Activated naive CD8-positive, alpha-beta T cell treated with anti-CD3 and anti-CD28 coated beads, Interleukin-2, amount 10 ng/mL, durations not matched to agents 7 days and 5 days (primary cell): ENCODE data around the gene JARID2. TPM values are rescaled to one million over a fixed set of nuclear protein-coding genes. Genes with fewer than 3 reads are reported as not detected.
A peak's percentile ranks its signal among the peaks of the same experiment; 100 is the strongest.

Source experiments
- ATAC-seq: fragments of 150-1000 bp; cut with Tn5 transposase; one replicate; pipeline ENCODE4 v1.10.0; 2021; ENCODE audit warnings: low read depth, moderate library complexity
- POLR2A ChIA-PET: fragments of 350-600 bp; sonication (Branson Sonifier 250); formaldehyde crosslinking; loops from one replicate; lab custom pipeline; 2021; ENCODE audit warnings: antibody characterized with exemption; lab: Charles Lee
- DNase-seq: peaks from one replicate; pipeline ENCODE4 v3.0.0; 2021
- H3K27ac Mint-ChIP-seq: one replicate; pipeline ENCODE4 v1.8.0; 2022; ENCODE audit warnings: mild to moderate bottlenecking, mixed read lengths
- H3K27me3 Mint-ChIP-seq: one replicate; pipeline ENCODE4 v1.8.0; 2022; ENCODE audit warnings: mild to moderate bottlenecking, moderate library complexity, mixed read lengths
- H3K36me3 Mint-ChIP-seq: one replicate; pipeline ENCODE4 v1.8.0; 2021; ENCODE audit warnings: mild to moderate bottlenecking, mixed read lengths
- H3K4me1 Mint-ChIP-seq: one replicate; pipeline ENCODE4 v1.8.0; 2021; ENCODE audit warnings: mixed read lengths
- H3K4me3 Mint-ChIP-seq: one replicate; pipeline ENCODE4 v1.8.0; 2022; ENCODE audit warnings: mild to moderate bottlenecking, moderate library complexity, mixed read lengths
- H3K9me3 Mint-ChIP-seq: one replicate; pipeline ENCODE4 v1.8.0; 2021; ENCODE audit warnings: mixed read lengths
- total RNA-seq, 2 experiments: library from RNA; stranded (reverse); gene quantifications; one replicate each; pipeline ENCODE4 v1.2.3, GENCODE V29; 2021

Gene JARID2
- total RNA-seq, 2 experiments from 2014 or later: 30.0 to 31.5 TPM

DNA sequence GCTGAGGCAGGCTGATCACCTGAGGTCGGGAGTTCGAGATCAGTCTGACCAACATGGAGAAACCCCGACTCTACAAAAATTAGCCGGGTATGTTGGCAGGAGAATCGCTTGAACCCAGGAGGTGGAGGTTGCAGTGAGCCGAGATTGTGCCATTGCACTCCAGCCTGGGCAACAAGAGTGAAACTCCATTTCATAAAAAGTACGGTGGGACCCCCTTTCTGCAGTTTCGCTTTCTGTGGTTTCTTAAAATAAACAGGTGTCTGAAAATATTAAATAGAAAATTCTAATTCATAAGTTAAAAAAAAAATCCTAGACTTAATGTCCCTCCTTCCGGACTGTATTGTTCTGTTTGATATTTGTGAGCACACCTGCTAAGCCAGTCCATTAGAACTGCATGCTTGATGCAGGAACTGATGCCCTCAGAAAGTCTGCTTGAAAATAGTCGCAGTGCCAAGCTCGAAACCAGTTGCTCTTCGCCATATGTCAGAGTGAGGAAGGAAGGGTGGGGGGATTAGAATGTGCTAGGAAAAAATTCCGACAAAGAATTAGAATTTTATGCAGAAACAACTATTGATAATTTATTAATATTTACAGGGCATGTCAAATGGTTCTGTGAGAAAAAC lies 85.9 kb downstream of the JARID2 start:
- Mint-ChIP-seq H3K4me3 (peak overlapping the region; percentile 63), H3K4me1 (peaks cover 71% of the 10 kb centered on the region), H3K27me3 (no peaks in the 10 kb centered on the region), H3K27ac (peak overlapping the region; percentile 66), H3K9me3 (no peaks in the 10 kb centered on the region), H3K36me3 (peaks cover 6% of the 10 kb centered on the region)
- no peak for ATAC-seq
- DNase-seq: no peak
- POLR2A ChIA-PET: no interaction called here

DNA sequence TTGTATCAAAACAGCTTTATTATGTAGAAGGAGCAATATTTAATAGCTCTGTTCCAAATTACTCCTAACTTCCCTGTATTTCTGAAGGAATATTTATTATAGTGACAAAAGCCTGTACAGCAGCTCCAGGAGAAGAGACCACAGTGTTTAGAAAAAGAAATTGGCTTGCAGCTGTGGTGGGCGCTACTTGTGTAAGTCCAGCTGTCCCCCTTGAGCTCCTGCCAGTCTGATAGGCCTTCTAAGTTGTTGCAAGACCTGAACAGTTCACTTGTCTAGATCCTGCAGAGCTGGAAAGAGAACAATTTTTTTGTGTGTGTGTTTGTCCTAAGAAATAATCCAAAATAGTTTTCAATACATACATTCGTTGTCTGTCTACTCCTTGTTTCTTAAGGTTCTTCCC lies 86.6 kb downstream of the JARID2 start:
- no peaks in the 10 kb centered on the region for H3K9me3 Mint-ChIP-seq
- H3K4me1 Mint-ChIP-seq: peaks cover 73% of the 10 kb centered on the region
- ATAC-seq: no peak
- H3K36me3 Mint-ChIP-seq: peaks cover 6% of the 10 kb centered on the region
- no peak for DNase-seq
- POLR2A ChIA-PET: interaction anchor here (0.6 to 0.8 kb wide), 2 partner anchors 12 to 56 kb away, joined by 3 read pairs; no protein-coding TSS in a partner anchor
- no peak overlapping the region for H3K27ac Mint-ChIP-seq
- H3K4me3 Mint-ChIP-seq: no peak overlapping the region
- H3K27me3 Mint-ChIP-seq: no peaks in the 10 kb centered on the region

DNA sequence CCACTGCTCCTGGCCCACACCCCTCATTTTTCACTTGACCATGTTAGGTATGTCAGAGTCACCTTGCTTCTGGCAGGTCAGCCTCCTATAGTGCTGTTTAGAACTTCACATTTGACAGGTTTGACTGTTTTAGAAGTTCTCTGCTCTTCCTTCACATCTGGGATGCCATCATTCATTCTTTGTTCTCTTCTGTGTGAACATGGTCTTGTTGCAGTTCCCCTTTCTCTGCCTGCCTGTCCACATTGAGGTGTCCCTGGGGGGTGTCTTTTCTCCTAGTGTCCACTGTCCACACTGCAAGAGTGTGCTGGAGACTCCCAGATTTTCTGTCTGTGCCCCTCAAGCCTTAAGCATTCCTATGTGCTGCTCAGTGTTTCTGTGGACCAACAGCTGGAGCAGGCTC lies 89.5 kb downstream of the JARID2 start:
- H3K36me3 Mint-ChIP-seq: peaks cover 6% of the 10 kb centered on the region
- H3K27me3 Mint-ChIP-seq: no peaks in the 10 kb centered on the region
- no peaks in the 10 kb centered on the region for H3K9me3 Mint-ChIP-seq
- H3K4me3 Mint-ChIP-seq: no peak overlapping the region
- ATAC-seq: no peak
- DNase-seq: no peak
- H3K4me1 Mint-ChIP-seq: peaks cover 60% of the 10 kb centered on the region
- H3K27ac Mint-ChIP-seq: no peak overlapping the region
- POLR2A ChIA-PET: no interaction called here

DNA sequence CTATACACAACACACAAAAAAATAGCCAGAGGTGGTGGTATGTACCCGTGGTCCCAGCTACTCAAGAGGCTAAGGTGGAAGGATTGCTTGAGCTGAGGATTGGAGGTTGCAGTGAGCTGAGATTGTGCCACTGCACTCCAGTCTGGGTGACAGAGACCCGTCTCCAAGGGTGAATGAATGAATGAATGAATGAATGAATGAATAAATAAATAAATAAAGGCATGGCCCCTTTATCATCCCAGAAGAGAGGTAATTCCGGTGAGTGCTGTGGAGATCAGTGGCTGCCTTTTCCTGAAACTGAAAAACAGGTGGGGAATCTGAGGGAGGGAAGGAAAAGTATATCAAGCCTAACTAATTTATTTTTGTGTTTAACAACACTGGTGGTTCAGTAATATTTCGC lies 90.0 kb downstream of the JARID2 start:
- H3K27me3 Mint-ChIP-seq: no peaks in the 10 kb centered on the region
- ATAC-seq (no peak), DNase-seq (no peak)
- peaks cover 61% of the 10 kb centered on the region for H3K4me1 Mint-ChIP-seq
- H3K27ac Mint-ChIP-seq: no peak overlapping the region
- POLR2A ChIA-PET: interaction anchor here (0.7 kb wide), 1 partner anchor 58 kb away, joined by 3 read pairs; no protein-coding TSS in a partner anchor
- H3K9me3 Mint-ChIP-seq: no peaks in the 10 kb centered on the region
- H3K4me3 Mint-ChIP-seq: no peak overlapping the region
- H3K36me3 Mint-ChIP-seq: peaks cover 6% of the 10 kb centered on the region

DNA sequence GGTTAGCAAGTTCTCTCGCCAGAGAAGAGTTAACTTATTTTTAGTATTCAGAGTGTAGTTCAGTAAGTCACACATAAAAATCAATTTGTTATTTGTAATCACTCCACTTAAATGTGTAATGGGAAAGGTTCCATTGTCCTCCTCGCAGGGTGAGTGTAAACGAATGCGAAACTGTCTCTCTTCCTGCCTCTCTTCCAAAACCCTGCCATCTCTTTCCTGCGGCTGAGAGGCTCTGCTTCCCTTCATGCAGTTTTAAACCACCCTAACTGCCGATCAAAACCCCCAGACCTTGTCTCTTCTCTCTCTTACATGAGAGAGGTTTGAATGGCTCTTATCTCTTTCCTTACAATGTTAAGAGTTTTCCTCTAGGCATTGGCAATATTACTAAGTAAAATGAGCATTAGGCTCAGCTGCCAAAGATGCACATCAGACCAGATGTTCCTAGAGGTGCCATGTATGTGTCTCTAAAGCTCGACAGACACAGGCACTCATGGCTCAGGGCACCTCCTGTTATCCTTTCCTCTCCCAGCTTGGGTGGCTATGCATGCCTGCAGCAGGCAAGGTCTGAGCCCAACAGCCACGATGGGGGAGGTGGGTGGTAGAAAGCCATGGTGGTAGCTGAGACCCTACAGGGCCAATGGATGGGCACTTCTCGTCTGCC lies 91.2 kb downstream of the JARID2 start:
- POLR2A ChIA-PET: no interaction called here
- Mint-ChIP-seq H3K9me3 (no peaks in the 10 kb centered on the region), H3K27ac (peak overlapping the region; percentile 68), H3K27me3 (no peaks in the 10 kb centered on the region), H3K4me3 (peak overlapping the region; percentile 61), H3K36me3 (peaks cover 5% of the 10 kb centered on the region), H3K4me1 (peaks cover 62% of the 10 kb centered on the region)
- DNase-seq: no peak
- peak; percentile 2 for ATAC-seq

DNA sequence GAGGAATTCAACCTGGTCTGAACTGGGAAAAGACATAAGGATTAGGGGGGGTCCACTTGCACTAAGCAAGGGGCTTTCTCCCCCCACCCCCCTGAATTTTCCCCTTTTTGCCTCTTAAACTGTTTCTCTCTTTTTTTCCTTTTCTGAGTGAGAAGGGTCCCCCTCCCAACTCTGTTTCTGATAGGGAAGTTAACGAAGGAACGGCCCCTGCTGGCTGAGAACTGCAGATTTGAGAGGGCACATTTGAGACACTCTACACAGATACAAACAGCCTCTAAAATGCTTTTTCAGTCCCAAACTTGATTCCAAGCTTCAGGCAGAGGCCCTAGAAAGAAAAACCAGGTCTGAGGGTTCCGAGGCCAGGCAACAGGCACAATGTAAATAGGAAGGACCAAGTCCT lies 91.7 kb downstream of the JARID2 start:
- Mint-ChIP-seq H3K27ac (no peak overlapping the region), H3K36me3 (peaks cover 7% of the 10 kb centered on the region), H3K4me3 (no peak overlapping the region), H3K9me3 (no peaks in the 10 kb centered on the region), H3K4me1 (peaks cover 66% of the 10 kb centered on the region), H3K27me3 (no peaks in the 10 kb centered on the region)
- POLR2A ChIA-PET: no interaction called here
- DNase-seq: no peak
- no peak for ATAC-seq

DNA sequence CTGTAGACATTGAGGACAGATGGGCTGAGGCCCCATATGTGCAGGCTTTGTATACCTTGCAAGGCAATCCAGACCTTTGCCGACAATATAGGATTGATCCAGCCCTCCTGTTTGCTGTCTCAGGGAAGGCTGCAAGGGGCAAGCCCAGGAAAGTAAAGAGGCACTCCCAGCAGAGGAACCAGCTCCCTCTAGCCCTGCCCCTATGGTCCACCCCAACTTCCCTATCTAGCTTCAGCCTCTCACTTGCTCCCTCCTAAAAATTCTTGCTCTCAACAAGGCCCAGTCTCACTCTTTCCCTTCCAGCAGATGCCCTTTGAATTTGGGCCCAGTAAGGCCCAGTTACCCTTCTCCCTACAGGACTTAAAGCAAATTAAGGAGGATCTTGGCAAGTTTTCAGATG lies 92.6 kb downstream of the JARID2 start:
- Mint-ChIP-seq H3K27ac (peak overlapping the region; percentile 55), H3K36me3 (peaks cover 9% of the 10 kb centered on the region), H3K27me3 (no peaks in the 10 kb centered on the region), H3K4me3 (no peak overlapping the region), H3K4me1 (peaks cover 69% of the 10 kb centered on the region), H3K9me3 (no peaks in the 10 kb centered on the region)
- ATAC-seq (no peak), DNase-seq (no peak)
- POLR2A ChIA-PET: no interaction called here

DNA sequence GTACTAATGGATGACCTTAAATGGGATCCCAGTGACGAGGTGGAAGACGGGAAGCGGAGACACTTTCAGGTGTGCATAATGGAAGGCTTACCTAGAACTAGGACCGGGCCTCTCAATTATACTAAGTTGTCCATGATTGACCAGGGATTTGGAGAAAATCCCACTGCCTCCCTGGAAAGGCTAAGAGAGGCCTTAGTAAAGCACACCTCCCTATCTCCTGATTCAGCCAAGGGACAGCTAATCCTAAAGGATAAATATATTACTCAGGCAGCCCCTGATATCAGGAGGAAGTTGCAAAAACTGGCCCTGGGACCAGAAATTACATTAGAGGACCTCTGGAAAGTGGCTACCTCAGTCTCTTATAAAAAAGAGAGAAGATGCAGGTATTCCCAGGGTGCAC lies 93.2 kb downstream of the JARID2 start:
- Mint-ChIP-seq H3K36me3 (peaks cover 11% of the 10 kb centered on the region), H3K4me1 (peaks cover 68% of the 10 kb centered on the region), H3K9me3 (no peaks in the 10 kb centered on the region), H3K27me3 (no peaks in the 10 kb centered on the region), H3K27ac (peak overlapping the region; percentile 55), H3K4me3 (no peak overlapping the region)
- ATAC-seq (no peak), DNase-seq (no peak)
- POLR2A ChIA-PET: no interaction called here

DNA sequence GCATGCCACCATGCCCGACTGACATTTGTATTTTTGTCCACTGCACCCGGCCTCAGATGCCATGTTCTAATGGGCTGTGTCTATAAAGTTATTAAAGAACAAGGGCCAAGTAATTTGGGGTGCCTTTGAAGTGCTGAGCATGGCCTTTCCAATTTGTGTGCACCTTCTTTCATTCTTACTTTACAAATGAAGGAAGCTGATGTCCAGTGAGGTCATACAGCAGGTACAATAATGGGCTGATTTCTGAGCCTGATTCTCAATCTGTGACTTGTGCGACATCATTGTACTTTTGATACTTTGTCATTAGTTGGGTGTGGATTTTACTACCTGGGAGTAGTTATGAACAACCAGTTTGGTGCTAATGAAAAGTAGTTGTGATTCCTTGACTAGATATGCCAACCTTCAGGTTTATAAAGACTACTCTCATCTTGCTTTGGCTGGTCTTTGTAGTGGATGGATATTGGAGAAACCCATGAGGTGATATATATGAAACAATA lies 94.3 kb downstream of the JARID2 start:
- peaks cover 10% of the 10 kb centered on the region for H3K36me3 Mint-ChIP-seq
- POLR2A ChIA-PET: no interaction called here
- no peaks in the 10 kb centered on the region for H3K9me3 Mint-ChIP-seq
- DNase-seq (no peak), ATAC-seq (no peak)
- H3K27me3 Mint-ChIP-seq: no peaks in the 10 kb centered on the region
- peak overlapping the region; percentile 82 for H3K27ac Mint-ChIP-seq
- H3K4me1 Mint-ChIP-seq: peaks cover 70% of the 10 kb centered on the region
- peak overlapping the region; percentile 75 for H3K4me3 Mint-ChIP-seq

DNA sequence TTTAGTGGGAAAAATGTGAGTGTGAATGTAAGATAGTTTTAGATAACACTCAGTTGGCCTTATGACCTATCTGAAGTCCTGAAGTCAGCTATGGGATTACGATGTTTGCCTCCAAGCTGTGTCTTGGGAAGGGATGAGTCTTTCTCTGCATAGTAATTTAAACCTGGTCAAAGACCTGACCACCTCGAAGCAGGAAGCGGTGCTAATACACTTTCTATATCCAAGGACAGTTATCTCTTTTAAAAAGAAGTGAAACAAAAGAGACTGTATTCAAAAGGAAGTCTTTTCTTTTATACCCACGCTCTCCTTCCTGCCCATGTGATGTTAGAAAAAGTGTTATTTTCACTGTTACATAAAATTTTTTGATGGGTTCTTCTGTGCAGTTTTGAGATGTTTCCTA lies 94.9 kb downstream of the JARID2 start:
- H3K4me1 Mint-ChIP-seq: peaks cover 69% of the 10 kb centered on the region
- H3K27me3 Mint-ChIP-seq: no peaks in the 10 kb centered on the region
- peak; percentile 45 for ATAC-seq
- peak overlapping the region; percentile 82 for H3K27ac Mint-ChIP-seq
- peaks cover 6% of the 10 kb centered on the region for H3K36me3 Mint-ChIP-seq
- POLR2A ChIA-PET: no interaction called here
- no peaks in the 10 kb centered on the region for H3K9me3 Mint-ChIP-seq
- peak overlapping the region; percentile 75 for H3K4me3 Mint-ChIP-seq
- DNase-seq: no peak

DNA sequence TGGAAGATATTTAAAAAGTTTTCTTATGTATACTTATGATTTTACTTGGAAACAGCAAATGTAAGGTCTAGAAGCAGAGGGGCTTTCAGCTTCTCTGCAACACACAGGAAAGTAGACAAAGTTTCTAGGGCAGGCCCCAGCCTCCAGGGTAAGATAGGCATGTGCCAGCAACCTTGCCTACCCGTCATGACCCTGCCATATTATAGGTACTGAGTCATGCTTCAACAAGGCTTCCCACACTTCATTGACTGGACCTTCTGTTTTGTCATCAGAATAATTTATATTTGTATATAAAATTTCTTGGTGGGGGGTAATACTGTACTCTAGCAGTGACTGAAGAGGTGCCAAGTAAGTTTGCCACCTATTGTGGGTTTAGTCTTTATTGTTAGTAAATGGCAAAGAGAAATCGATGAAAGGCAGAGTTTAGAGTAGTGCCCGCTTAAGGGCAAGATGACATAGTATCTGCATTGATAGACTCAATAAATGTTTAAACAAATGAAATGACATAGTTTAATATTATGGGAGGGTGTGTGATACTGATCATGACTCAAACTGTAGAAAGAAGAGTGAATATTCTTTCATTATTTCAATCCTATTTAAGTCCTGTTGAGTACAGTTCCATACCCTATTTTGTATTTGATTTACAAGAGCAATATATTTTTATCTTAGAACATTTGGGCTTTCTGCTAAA lies 95.6 kb downstream of the JARID2 start:
- ATAC-seq (peak; percentile 43), DNase-seq (no peak)
- no peaks in the 10 kb centered on the region for H3K9me3 Mint-ChIP-seq
- peak overlapping the region; percentile 75 for H3K4me3 Mint-ChIP-seq
- H3K4me1 Mint-ChIP-seq: peaks cover 71% of the 10 kb centered on the region
- peak overlapping the region; percentile 82 for H3K27ac Mint-ChIP-seq
- no peaks in the 10 kb centered on the region for H3K27me3 Mint-ChIP-seq
- peaks cover 6% of the 10 kb centered on the region for H3K36me3 Mint-ChIP-seq
- POLR2A ChIA-PET: no interaction called here

DNA sequence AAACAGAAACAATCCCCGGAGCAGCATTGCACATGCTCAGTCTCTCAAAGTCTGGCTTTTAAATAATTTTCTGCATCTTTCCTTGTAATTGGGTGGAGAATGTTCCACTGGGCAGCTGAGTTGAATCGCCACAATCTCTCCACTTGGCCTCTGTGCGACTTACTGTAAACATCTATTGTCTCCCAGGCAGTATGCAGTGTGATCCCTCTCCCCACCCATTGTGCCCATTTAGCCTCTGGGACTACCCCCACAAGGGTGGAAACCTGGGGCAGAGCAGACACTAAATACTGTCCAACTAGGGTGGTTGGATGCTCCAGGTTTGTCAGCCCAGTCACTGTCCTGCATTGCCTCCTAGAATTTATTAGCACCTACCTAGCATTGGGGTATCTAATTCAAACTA lies 96.2 kb downstream of the JARID2 start:
- H3K27me3 Mint-ChIP-seq: no peaks in the 10 kb centered on the region
- peaks cover 71% of the 10 kb centered on the region for H3K4me1 Mint-ChIP-seq
- H3K27ac Mint-ChIP-seq: peak overlapping the region; percentile 27
- no peak for DNase-seq
- H3K36me3 Mint-ChIP-seq: peaks cover 6% of the 10 kb centered on the region
- no peak for ATAC-seq
- peak overlapping the region; percentile 33 for H3K4me3 Mint-ChIP-seq
- POLR2A ChIA-PET: no interaction called here
- H3K9me3 Mint-ChIP-seq: no peaks in the 10 kb centered on the region

DNA sequence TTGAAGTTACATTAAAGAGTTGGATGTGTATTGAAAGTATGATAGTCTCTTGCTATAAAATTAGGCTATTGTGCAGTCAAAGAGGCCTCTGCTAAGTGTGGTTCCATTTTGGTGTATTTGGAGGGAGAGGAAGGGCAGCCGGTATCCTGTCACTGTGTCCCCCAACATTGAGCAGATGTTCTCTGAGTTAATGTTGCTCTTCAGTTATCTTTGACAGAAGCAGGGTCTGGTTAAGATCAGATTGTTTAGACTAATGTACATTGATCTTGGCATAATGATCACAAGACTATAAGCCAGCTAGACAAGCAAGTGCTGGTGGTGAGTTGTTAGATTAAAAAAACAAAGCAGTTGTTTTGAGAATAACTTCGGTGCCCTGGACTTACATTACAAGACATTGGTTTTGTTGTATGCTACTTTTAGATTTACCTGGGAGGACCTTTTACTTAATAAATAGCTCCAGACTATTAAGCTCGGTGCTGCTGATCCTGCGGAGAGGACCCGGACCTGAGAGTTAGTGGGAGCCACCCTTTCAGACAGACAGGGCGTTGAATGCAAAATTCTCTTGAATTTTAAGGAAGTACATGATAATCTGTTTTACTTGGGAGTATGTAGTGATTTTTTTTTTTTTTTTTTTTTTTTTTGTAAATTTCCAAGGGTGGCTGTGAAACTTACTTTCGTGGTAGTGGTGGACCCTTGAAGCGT lies 97.8 kb downstream of the JARID2 start:
- peaks cover 69% of the 10 kb centered on the region for H3K4me1 Mint-ChIP-seq
- POLR2A ChIA-PET: interaction anchor here (1.1 kb wide), 1 partner anchor 79 kb away, joined by 4 read pairs; no protein-coding TSS in a partner anchor
- H3K27ac Mint-ChIP-seq: peak overlapping the region; percentile 68
- no peaks in the 10 kb centered on the region for H3K27me3 Mint-ChIP-seq
- H3K36me3 Mint-ChIP-seq: peaks cover 6% of the 10 kb centered on the region
- peak overlapping the region; percentile 59 for H3K4me3 Mint-ChIP-seq
- DNase-seq: no peak
- ATAC-seq: peak; percentile 54
- no peaks in the 10 kb centered on the region for H3K9me3 Mint-ChIP-seq
